HepG2 (cell line): ENCODE data around the gene TREH.

Experiments used
- DZIP1 ChIP-seq: sonication (generic); formaldehyde crosslinking; IDR thresholded peaks from 2 replicates; pipeline ENCODE4 v1.5.0; 2020; ENCODE audit warnings: mild to moderate bottlenecking, missing genetic modification reagents
- KDM6A ChIP-seq: IDR thresholded peaks from 2 replicates; pipeline ENCODE4 v1.6.1; 2016; ENCODE audit warnings: low read depth
- MAFK ChIP-seq, 2 experiments: IDR thresholded peaks in 1 of 2; conservative IDR thresholded peaks in 1 of 2; 2 replicates each; pipeline ENCODE4 v1.6.1; 2011; ENCODE audit warnings: improper control_type of control experiment in 2 of 2, low read length in 2 of 2
- ZNF317 ChIP-seq: sonication (generic); formaldehyde crosslinking; IDR thresholded peaks from 2 replicates; pipeline ENCODE4 v1.5.0; 2020; ENCODE audit warnings: mild to moderate bottlenecking, missing genetic modification reagents
- ZNF776 ChIP-seq: sonication (generic); formaldehyde crosslinking; IDR thresholded peaks from 2 replicates; pipeline ENCODE4 v1.4.0; 2020; ENCODE audit warnings: mild to moderate bottlenecking, missing genetic modification reagents
- TF ChIP-seq, protein P1 (sequence below): sonication (generic); formaldehyde crosslinking; IDR thresholded peaks from 2 replicates; pipeline ENCODE4 v1.4.0; 2020; ENCODE audit warnings: missing genetic modification reagents

DNA sequence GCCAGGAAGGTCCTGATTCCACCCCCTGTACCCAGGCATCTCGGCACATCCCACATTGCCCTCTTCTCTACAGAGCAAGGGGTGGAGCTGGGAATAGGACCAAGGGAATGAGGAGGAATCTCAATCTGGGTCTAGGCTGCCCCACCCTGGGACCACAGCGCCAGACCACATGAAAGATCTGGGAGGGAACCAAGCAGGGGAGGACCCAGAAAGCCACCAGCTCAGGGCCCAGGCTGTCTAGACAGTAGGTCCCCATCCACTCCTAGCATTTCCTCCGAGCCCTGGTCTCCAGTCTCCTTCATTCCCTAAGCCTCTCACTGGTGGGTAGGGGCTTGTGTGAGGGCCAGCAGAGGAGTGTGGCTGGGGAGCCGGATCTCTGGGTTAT, 60.5 kb downstream of the TREH start:
- TF ChIP-seq ZNF776 (CRISPR knock-in tag) (no peak), ZNF317 (CRISPR knock-in tag) (no peak), DZIP1 (CRISPR knock-in tag) (no peak), MAFK (conservative IDR thresholded peaks at IDR 0.05 in 1 of 2, IDR thresholded peaks at IDR 0.05 in 1 of 2; ENCODE audit: low read length in 2 of 2) (no peak), KDM6A (CRISPR knock-in tag) (no peak)
- TF ChIP-seq, protein P1, sequence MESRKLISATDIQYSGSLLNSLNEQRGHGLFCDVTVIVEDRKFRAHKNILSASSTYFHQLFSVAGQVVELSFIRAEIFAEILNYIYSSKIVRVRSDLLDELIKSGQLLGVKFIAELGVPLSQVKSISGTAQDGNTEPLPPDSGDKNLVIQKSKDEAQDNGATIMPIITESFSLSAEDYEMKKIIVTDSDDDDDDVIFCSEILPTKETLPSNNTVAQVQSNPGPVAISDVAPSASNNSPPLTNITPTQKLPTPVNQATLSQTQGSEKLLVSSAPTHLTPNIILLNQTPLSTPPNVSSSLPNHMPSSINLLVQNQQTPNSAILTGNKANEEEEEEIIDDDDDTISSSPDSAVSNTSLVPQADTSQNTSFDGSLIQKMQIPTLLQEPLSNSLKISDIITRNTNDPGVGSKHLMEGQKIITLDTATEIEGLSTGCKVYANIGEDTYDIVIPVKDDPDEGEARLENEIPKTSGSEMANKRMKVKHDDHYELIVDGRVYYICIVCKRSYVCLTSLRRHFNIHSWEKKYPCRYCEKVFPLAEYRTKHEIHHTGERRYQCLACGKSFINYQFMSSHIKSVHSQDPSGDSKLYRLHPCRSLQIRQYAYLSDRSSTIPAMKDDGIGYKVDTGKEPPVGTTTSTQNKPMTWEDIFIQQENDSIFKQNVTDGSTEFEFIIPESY (CRISPR knock-in tag): no peak
